Prostate gland (tissue), 2 donors: ENCODE measurements around the gene MICALL1. TPM values are rescaled to one million over a fixed set of nuclear protein-coding genes. Genes with fewer than 3 reads are reported as not detected.

Experiments
- DNase-seq: peaks from one replicate; pipeline ENCODE4 v3.0.0-alpha.2; 2019; ENCODE audit warnings: low spot score
- H3K27ac ChIP-seq, 2 donors: fragments of 200-600 bp; sonication (generic); 2 replicates each; pipeline ENCODE4 v1.5.1; 2017 to 2019
- H3K27me3 ChIP-seq: fragments of 200-600 bp; sonication (generic); replicated peaks from 2 replicates; pipeline ENCODE4 v1.5.1; 2019; ENCODE audit not compliant: insufficient read depth
- H3K36me3 ChIP-seq, 2 donors: fragments of 200-600 bp; sonication (generic); 1 replicate in 1 of 2; 2 replicates in 1 of 2; pipeline versions ENCODE4 v1.5.1 to v1.8.1; 2017 to 2019
- H3K4me1 ChIP-seq: fragments of 200-600 bp; sonication (generic); replicated peaks from 2 replicates; pipeline ENCODE4 v1.5.1; 2019
- H3K4me3 ChIP-seq, 2 donors: fragments of 200-600 bp; sonication (generic); 2 replicates each; pipeline ENCODE4 v1.5.1; 2017 to 2019
- H3K9me3 ChIP-seq: fragments of 200-600 bp; sonication (generic); 2 replicates; pipeline ENCODE4 v1.5.1; 2017
- POLR2A ChIP-seq: fragments of 450-650 bp; IDR thresholded peaks from one replicate; pipeline ENCODE4 v1.6.1; 2016; ENCODE audit warnings: antibody characterized with exemption, mild to moderate bottlenecking
- POLR2AphosphoS5 ChIP-seq: sonication (generic); formaldehyde crosslinking; IDR thresholded peaks from one replicate; pipeline ENCODE4 v1.6.1; 2017; ENCODE audit warnings: antibody characterized with exemption
- WGBS: methylation state at CpG from one replicate; pipeline ENCODE4 v1.1.5; 2018; 5-methylcytosine and 5-hydroxymethylcytosine counted together
- intact Hi-C: fragments of 100-400 bp; cut with DNase I; formaldehyde crosslinking; loops from one replicate; pipeline ENCODE4 v1.14.2; 2022
- total RNA-seq, 2 donors: library from RNA; depleted of rRNA; stranded (reverse); fragments of >200 nt; gene quantifications; one replicate each; pipeline ENCODE4 v1.1.0, GENCODE V29; 2016
- TF ChIP-seq, protein P1 (sequence below), 4 experiments: fragments of 200-600 bp in 2 of 4; fragments of 450-650 bp in 2 of 4; sonication (generic) in 2 of 4; IDR thresholded peaks; 1 replicate in 3 of 4; 2 replicates in 1 of 4; pipeline ENCODE4 v1.5.1; 2016 to 2019; ENCODE audit warnings: antibody characterized with exemption in 4 of 4, mild to moderate bottlenecking in 2 of 4, moderate library complexity in 2 of 4

The MICALL1 gene
- total RNA-seq, 2 donors from 2014 or later, result 42.8 to 62.8 TPM

DNA sequence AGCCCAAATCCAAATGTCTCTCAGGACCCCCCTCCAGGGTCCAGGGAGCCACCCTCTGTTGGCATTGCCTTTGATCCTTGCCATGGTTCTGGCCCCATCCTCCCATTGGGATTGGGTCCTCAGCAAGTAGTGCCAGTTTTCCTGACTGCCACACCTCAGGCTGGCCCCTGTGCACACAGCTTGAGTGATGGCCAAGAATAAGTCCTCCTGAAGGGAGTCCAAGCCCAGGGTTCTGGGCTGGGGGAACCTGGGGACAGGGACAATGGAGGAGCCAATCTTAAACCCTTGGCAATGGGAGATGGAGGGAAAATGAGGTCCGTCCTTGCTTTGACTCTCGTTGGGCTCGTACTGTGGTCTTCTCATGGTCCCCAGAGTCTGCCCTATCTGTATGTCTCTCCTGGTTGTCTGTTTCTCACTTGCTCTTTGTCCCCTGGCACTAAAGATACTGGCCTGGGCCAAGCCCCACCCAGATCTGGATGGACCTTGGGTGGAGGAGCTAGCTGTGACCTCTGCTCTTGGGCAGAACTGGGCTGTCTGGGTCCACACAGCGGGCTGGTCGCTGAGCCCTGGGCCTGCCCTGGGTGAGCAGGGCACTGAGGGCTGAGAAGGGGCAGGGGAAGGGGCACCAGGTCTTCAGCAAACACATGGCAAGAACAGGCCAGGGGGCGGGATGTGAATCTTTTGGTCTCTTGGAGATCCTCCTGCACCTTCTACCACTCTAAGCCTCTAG is 75.3 kb downstream of the MICALL1 start:
- TF ChIP-seq POLR2AphosphoS5 (no peak), POLR2A (no peak)
- TF ChIP-seq, protein P1, sequence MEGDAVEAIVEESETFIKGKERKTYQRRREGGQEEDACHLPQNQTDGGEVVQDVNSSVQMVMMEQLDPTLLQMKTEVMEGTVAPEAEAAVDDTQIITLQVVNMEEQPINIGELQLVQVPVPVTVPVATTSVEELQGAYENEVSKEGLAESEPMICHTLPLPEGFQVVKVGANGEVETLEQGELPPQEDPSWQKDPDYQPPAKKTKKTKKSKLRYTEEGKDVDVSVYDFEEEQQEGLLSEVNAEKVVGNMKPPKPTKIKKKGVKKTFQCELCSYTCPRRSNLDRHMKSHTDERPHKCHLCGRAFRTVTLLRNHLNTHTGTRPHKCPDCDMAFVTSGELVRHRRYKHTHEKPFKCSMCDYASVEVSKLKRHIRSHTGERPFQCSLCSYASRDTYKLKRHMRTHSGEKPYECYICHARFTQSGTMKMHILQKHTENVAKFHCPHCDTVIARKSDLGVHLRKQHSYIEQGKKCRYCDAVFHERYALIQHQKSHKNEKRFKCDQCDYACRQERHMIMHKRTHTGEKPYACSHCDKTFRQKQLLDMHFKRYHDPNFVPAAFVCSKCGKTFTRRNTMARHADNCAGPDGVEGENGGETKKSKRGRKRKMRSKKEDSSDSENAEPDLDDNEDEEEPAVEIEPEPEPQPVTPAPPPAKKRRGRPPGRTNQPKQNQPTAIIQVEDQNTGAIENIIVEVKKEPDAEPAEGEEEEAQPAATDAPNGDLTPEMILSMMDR (IDR thresholded peaks at IDR 0.05), result no peak
- Histone ChIP-seq H3K27me3 (no peaks in the 10 kb centered on the region), H3K36me3 (no peaks in the 10 kb centered on the region), H3K9me3 (no peaks in the 10 kb centered on the region), H3K4me1 (no peaks in the 10 kb centered on the region), H3K4me3 (no peak overlapping the region), H3K27ac (no peak overlapping the region)
- DNase-seq, result no peak
- intact Hi-C loops, result no loop called here
- WGBS, result 96% methylated on average over 6 of the region's 6 CpGs

DNA sequence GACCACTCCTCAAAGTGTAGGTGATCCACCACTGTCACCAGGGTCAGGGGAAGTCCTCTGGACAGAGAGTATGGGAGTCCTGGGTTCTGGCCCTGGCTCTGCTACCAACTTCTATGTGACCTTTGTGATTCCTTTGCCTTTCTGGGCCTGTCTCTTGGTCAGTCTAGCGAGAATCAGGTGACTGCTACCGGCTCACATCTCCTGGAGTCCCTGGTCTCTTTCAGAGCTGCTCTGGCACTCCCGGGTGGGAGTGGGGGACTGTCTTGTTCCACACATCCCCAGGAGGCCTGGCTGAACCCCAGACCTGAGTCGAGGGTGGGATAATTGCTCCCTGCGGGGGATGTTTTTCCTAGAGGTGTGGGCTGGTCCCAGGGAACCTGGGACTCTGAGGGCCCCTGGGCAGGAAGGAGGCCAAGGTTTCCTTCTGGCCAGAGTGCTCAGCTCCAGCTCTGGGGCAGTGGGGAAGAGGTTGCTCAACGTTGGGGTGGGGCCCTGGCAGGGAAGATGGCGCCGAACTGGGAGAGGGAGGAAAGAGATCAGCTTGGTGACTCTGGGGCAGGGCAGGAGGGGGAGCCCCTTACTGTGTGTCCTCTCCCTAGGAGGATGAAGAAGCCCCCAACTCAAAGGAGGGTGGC is 76.2 kb downstream of the MICALL1 start:
- Histone ChIP-seq H3K4me1 (no peaks in the 10 kb centered on the region), H3K27ac (no peak overlapping the region), H3K36me3 (no peaks in the 10 kb centered on the region), H3K4me3 (no peak overlapping the region), H3K27me3 (no peaks in the 10 kb centered on the region), H3K9me3 (no peaks in the 10 kb centered on the region)
- no peak for TF ChIP-seq POLR2A
- no peak for TF ChIP-seq POLR2AphosphoS5
- TF ChIP-seq, protein P1 (IDR thresholded peaks at IDR 0.05), result no peak
- 81% methylated on average over 8 of the region's 8 CpGs for WGBS
- intact Hi-C loops, result no loop called here
- no peak for DNase-seq

DNA sequence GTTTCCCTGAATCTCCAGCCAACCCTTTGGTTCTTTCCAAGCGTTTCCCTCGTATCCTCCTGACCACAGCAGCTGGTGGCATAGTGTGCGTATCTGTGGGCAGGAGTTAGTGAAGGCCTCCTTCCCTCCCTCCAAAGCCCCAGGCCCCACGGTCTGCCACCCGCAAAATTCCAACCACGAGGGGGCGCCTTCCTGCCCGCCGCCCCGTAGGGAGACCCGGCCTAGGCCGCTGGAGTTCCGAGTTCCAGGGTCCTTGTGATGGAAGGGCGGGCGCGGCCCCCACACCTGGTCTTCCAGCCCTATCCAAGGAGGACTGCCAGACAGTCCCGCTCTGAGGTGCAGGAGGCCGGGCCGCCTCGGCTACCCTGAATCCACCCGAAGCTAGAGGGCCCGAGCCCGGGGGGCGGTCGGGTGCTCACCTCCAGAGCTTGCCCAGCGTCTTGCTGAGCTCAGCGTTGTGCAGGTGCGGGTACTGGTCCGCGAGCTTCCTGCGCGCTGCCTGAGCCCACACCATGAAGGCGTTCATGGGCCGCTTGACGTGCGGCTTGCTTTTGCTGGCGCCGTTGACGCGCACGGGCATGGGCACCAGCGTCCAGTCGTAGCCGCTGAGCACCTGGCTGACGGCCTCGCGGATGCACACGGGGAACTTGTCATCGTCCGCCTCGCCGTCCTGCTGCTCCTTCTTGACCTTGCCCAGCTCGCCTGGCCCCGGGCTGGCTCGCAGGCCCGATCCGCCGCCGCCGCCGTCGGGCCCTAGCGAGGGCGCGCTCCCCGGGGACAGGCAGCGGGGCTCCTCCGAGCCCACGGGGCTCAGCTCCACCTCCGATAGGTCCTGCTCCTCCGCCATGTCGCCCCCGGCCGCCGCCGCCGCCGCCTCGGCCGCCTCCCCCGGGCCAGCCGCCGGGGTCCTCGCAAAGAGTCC is 77.1 kb downstream of the MICALL1 start:
- no peaks in the 10 kb centered on the region for H3K36me3 ChIP-seq
- DNase-seq, result no peak
- H3K9me3 ChIP-seq, result no peaks in the 10 kb centered on the region
- TF ChIP-seq POLR2AphosphoS5, result no peak
- TF ChIP-seq POLR2A, result no peak
- TF ChIP-seq, protein P1 (IDR thresholded peaks at IDR 0.05), result no peak
- H3K27ac ChIP-seq, result no peak overlapping the region
- WGBS, result 75% methylated on average over 80 of the region's 84 CpGs
- intact Hi-C loops, result no loop called here
- H3K4me3 ChIP-seq, result no peak overlapping the region
- H3K4me1 ChIP-seq, result no peaks in the 10 kb centered on the region
- H3K27me3 ChIP-seq, result no peaks in the 10 kb centered on the region

DNA sequence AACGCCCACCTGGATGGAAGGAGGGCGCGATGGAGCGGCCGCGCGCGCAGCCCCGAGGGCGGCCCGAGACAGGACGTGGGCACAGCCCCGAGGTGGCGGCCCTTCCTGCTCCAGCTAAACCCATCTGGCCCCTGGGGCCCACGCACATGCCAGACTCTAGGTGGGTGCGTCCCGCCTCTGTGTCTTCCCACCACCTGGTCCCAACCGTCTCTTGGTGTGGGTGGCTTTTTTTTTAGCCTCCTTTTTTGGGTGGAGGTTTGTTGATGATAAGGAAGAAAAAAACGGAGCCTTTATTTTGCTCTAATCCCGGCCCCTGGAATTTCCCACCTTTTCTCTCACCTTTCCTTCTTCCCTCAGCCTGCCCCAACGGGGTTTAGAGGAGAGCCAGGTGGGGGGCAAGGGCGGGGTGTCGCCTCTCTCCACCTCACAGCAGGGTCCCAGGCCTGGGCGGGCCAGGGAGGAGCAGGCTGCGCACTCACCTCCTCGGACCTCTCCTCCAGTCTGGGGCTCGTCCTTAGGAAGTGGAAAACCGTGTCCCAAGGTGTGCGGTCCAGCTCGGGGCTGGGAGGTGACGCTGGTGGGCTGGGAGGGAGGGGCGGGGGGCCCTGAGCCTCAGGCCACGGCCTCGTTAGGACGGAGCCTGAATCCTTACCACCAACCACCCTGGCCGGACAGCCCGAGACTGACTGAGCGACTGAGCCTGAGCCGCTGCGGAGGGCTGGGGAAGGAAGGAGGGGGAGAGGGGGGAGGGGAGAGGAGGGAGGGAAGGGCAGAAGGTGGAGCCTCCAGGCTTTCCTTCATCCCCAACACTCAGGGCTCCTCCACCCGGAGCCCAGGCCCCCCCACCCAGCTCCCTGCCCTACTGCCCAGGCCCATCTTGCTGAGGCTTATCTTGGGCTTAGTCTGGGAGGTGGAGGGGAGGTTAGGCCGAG is 78.0 kb downstream of the MICALL1 start, which contains the start of gene SOX10:
SOX10 (minus strand) TSS at position 696 of the 932 bp plus-strand sequence. CDS start 771 bp downstream, outside the sequence.
- Histone ChIP-seq H3K4me3 (no peak within 1 kb of the TSS), H3K9me3 (no peaks in the 10 kb centered on the region), H3K27ac (no peak within 1 kb of the TSS), H3K36me3 (no peaks in the 10 kb centered on the region), H3K4me1 (no peaks in the 10 kb centered on the region), H3K27me3 (no peaks in the 10 kb centered on the region)
- no peak for DNase-seq
- intact Hi-C loops, result no loop called here
- 77% methylated on average over 42 of the region's 42 CpGs for WGBS
- TF ChIP-seq, protein P1 (IDR thresholded peaks at IDR 0.05), result no peak
- TF ChIP-seq POLR2A, result no peak
- no peak for TF ChIP-seq POLR2AphosphoS5
